PC-3 (cell line): ENCODE measurements around the gene ACAD9.

Source experiments
- CTCF ChIP-seq: fragments of 300-600 bp; sonication (generic); conservative IDR thresholded peaks from 2 replicates; pipeline ENCODE4 v1.5.1; 2017; ENCODE audit warnings: antibody characterized with exemption, low read depth, mild to moderate bottlenecking, low read length
- EZH2 ChIP-seq: fragments of 300-600 bp; sonication (generic); IDR thresholded peaks from one replicate; pipeline ENCODE4 v1.6.1; 2017; ENCODE audit warnings: antibody characterized with exemption, mild to moderate bottlenecking, low read length; ENCODE audit not compliant: unreplicated experiment
- EZH2phosphoT487 ChIP-seq: fragments of 300-600 bp; sonication (generic); IDR thresholded peaks from 2 replicates; pipeline ENCODE4 v1.6.1; 2018; ENCODE audit warnings: mild to moderate bottlenecking, antibody characterized with exemption, low read length, borderline replicate concordance

GRCh38 chr3:128858167-128858566 lies 21.3 kb upstream of the ACAD9 start:
- no peak for TF ChIP-seq CTCF
- TF ChIP-seq EZH2, result no peak
- TF ChIP-seq EZH2phosphoT487, result no peak
